Uterus (tissue), 4 donors: Measurements from ENCODE around the gene TRPV2. TPM values are rescaled to one million over a fixed set of nuclear protein-coding genes. Genes with fewer than 3 reads are reported as not detected.
A peak's percentile ranks its signal among the peaks of the same experiment; 100 is the strongest.
"Not testable (repeated sequence)": the region's sequence is repeated elsewhere in the genome, so short reads cannot be mapped to it uniquely, and the experiment has no call there.

Source experiments
- DNase-seq, 2 donors: peaks; one replicate each; pipeline ENCODE4 v3.0.0-alpha.2; 2019 to 2020
- H3K27ac ChIP-seq, 2 donors: fragments of 200-600 bp; sonication (generic); 1 replicate in 1 of 2; 2 replicates in 1 of 2; pipeline ENCODE4 v1.5.1; 2016 to 2018
- H3K27me3 ChIP-seq, 2 donors: fragments of 200-600 bp; sonication (generic); one replicate each; pipeline ENCODE4 v1.5.1; 2018 to 2019; ENCODE audit warnings: control low read depth in 1 of 2
- H3K36me3 ChIP-seq, 2 donors: fragments of 200-600 bp; sonication (generic); one replicate each; pipeline ENCODE4 v1.5.1; 2019; ENCODE audit warnings: control low read depth in 1 of 2
- H3K4me1 ChIP-seq, 2 donors: fragments of 200-600 bp; sonication (generic); one replicate each; pipeline ENCODE4 v1.5.1; 2018 to 2019; ENCODE audit warnings: control low read depth in 1 of 2
- H3K4me3 ChIP-seq, 2 donors: fragments of 200-600 bp; sonication (generic); 1 replicate in 1 of 2; 2 replicates in 1 of 2; pipeline ENCODE4 v1.5.1; 2018 to 2019; ENCODE audit warnings: mild to moderate bottlenecking in 1 of 2
- H3K9me3 ChIP-seq, 2 donors: fragments of 200-600 bp; sonication (generic); one replicate each; pipeline ENCODE4 v1.5.1; 2019; ENCODE audit warnings: control low read depth in 1 of 2
- CTCF ChIP-seq, 4 experiments: fragments of 200-600 bp in 2 of 4; fragments of 450-650 bp in 2 of 4; sonication (generic) in 2 of 4; IDR thresholded peaks; one replicate each; pipeline ENCODE4 v1.5.1; 2016 to 2019; ENCODE audit warnings: antibody characterized with exemption in 4 of 4, mild to moderate bottlenecking in 2 of 4, moderate library complexity in 1 of 4
- POLR2A ChIP-seq, 2 donors: fragments of 450-650 bp; IDR thresholded peaks; one replicate each; pipeline ENCODE4 v1.6.1; 2016; ENCODE audit warnings: antibody characterized with exemption in 2 of 2, mild to moderate bottlenecking in 1 of 2, moderate library complexity in 1 of 2
- intact Hi-C: fragments of 100-400 bp; cut with DNase I; formaldehyde crosslinking; loops from one replicate; pipeline ENCODE4 v1.15.1; 2023; ENCODE audit warnings: low total_unique reads
- total RNA-seq, 4 donors: library from RNA; depleted of rRNA in 3 of 4; stranded (reverse); fragments of >200 nt in 3 of 4; gene quantifications; one replicate each; pipeline versions ENCODE4 v1.1.0 to v1.2.4, GENCODE V29; 2014 to 2023
- donor health status: DM: yes; HTN: yes; CAD: no.

TRPV2 gene
- total RNA-seq, 4 donors from 2014 or later = 6.2 to 26.2 (median 12.9) TPM

- no peaks in the 10 kb centered on the region for H3K9me3 ChIP-seq
- H3K36me3 ChIP-seq = no peaks in the 10 kb centered on the region
- H3K27me3 ChIP-seq = no peaks in the 10 kb centered on the region
- H3K4me1 ChIP-seq = no peaks in the 10 kb centered on the region
- no peak overlapping the region for H3K4me3 ChIP-seq
- no peak for DNase-seq
- intact Hi-C loops = no loop called here
- TF ChIP-seq CTCF (IDR thresholded peaks at IDR 0.05) (no peak), POLR2A (IDR thresholded peaks at IDR 0.05) (no peak)
- no peak overlapping the region for H3K27ac ChIP-seq
Observed at GRCh38 chr17:16398270-16399267, 16.8 kb upstream of the TRPV2 start.

- intact Hi-C loops, H3K27ac ChIP-seq, H3K4me1 ChIP-seq, DNase-seq, H3K36me3 ChIP-seq, H3K27me3 ChIP-seq, H3K9me3 ChIP-seq, H3K4me3 ChIP-seq: not testable (repeated sequence)
Observed at GRCh38 chr17:16403847-16404246, 11.5 kb upstream of the TRPV2 start.

- DNase-seq = peak; percentile 47 to 59
- H3K36me3 ChIP-seq = no peaks in the 10 kb centered on the region
- peak overlapping the region; percentile 86 to 89 for H3K27ac ChIP-seq
- H3K4me1 ChIP-seq = no peaks in the 10 kb centered on the region
- intact Hi-C loops = no loop called here
- TF ChIP-seq POLR2A (IDR thresholded peaks at IDR 0.05) = peak in 1 of 2 donors; percentile 19
- no peak for TF ChIP-seq CTCF (IDR thresholded peaks at IDR 0.05)
- H3K27me3 ChIP-seq = no peaks in the 10 kb centered on the region
- H3K4me3 ChIP-seq = peak overlapping the region; percentile 49 to 52
- H3K9me3 ChIP-seq = no peaks in the 10 kb centered on the region
Observed at GRCh38 chr17:16406742-16407674, 8.4 kb upstream of the TRPV2 start.

DNA sequence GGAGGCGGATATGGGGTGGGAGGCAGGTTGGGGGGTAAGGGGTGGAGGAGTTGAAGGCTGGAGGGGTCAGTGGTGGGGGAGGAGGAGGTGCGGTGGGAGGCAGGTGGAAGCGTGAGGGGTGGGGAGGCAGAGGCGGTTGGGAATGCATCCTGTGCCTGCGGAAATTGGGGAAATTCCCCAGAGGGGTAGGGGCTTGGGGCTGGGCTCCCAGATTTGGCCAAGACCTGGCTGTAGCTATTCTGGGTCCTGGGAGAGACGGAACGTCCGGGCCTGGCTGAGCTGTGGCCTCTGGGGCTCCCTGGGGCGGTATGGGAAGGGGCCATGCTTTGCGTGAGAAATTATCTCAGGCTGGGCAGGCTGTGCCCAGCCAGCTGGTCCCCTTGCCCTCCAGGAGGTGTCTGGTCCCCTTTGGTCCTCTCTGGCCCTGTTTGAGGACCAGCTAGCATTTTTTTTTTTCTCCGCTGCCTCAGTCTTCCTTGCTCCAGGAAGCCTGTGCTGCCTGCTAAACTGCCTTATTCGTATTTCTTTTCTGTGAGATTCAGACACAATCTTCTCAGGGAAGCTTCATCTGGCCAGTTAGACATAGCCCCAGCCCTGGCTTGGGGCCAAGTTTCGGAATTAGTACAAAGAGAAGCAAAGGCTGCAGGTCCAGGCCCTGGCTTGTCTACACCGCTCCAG, 7.3 kb upstream of the TRPV2 start:
- Histone ChIP-seq H3K27ac (peak overlapping the region; percentile 86 to 89), H3K36me3 (no peaks in the 10 kb centered on the region), H3K4me3 (no peak overlapping the region), H3K4me1 (no peaks in the 10 kb centered on the region), H3K9me3 (no peaks in the 10 kb centered on the region), H3K27me3 (no peaks in the 10 kb centered on the region)
- no peak for TF ChIP-seq POLR2A (IDR thresholded peaks at IDR 0.05)
- no peak for TF ChIP-seq CTCF (IDR thresholded peaks at IDR 0.05)
- intact Hi-C loops = no loop called here
- DNase-seq = peak; percentile 67 to 74

- Histone ChIP-seq H3K4me3 (no peak overlapping the region), H3K9me3 (no peaks in the 10 kb centered on the region), H3K27ac (peak overlapping the region in 1 of 2 donors; percentile 82), H3K4me1 (peaks cover 0 to 11% of the 10 kb centered on the region in 2 donors), H3K36me3 (no peaks in the 10 kb centered on the region), H3K27me3 (no peaks in the 10 kb centered on the region)
- intact Hi-C loops = no loop called here
- no peak for TF ChIP-seq CTCF (IDR thresholded peaks at IDR 0.05)
- TF ChIP-seq POLR2A (IDR thresholded peaks at IDR 0.05) = no peak
- DNase-seq = no peak
Observed at GRCh38 chr17:16417399-16417798, 2.0 kb downstream of the TRPV2 start.
